IPS-18a (cell line): Measurements from ENCODE around the gene PCDHA7.
"Not testable (repeated sequence)": the region's sequence is repeated elsewhere in the genome, so short reads cannot be mapped to it uniquely, and the experiment has no call there.

Experiments used
- H3K27ac ChIP-seq: one replicate; pipeline ENCODE4 v1.5.1; 2013; ENCODE audit warnings: low read length
- H3K27me3 ChIP-seq: one replicate; pipeline ENCODE4 v1.6.1; 2013; ENCODE audit warnings: mild to moderate bottlenecking, low read length; ENCODE audit not compliant: control insufficient read depth, insufficient read depth
- H3K36me3 ChIP-seq: one replicate; pipeline ENCODE4 v1.6.1; 2013; ENCODE audit warnings: low read depth, low read length; ENCODE audit not compliant: control insufficient read depth
- H3K4me1 ChIP-seq: one replicate; pipeline ENCODE4 v1.6.1; 2013; ENCODE audit warnings: low read depth, low read length; ENCODE audit not compliant: control insufficient read depth
- H3K4me3 ChIP-seq: one replicate; pipeline ENCODE4 v1.5.1; 2013; ENCODE audit warnings: low read length
- H3K9ac ChIP-seq: one replicate; pipeline ENCODE4 v1.6.1; 2013; ENCODE audit warnings: mild to moderate bottlenecking, low read length, moderate library complexity
- H3K9me3 ChIP-seq: one replicate; pipeline ENCODE4 v1.6.1; 2013; ENCODE audit warnings: low read depth, low read length; ENCODE audit not compliant: control insufficient read depth

Gene PCDHA7

DNA sequence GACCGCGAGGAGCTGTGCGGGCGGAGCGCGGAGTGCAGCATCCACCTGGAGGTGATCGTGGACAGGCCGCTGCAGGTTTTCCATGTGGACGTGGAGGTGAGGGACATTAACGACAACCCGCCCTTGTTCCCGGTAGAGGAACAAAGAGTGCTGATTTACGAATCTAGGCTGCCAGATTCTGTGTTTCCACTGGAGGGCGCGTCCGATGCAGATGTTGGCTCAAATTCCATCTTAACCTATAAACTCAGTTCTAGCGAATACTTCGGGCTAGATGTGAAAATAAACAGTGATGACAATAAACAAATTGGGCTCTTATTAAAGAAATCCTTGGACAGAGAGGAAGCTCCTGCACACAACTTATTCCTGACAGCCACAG, 5.7 kb upstream of the PCDHA7 start:
- Histone ChIP-seq H3K9ac (no peak overlapping the region), H3K36me3 (no peaks in the 10 kb centered on the region), H3K4me1 (no peaks in the 10 kb centered on the region), H3K9me3 (no peaks in the 10 kb centered on the region), H3K27me3 (no peaks in the 10 kb centered on the region), H3K4me3 (no peak overlapping the region), H3K27ac (no peak overlapping the region)

DNA sequence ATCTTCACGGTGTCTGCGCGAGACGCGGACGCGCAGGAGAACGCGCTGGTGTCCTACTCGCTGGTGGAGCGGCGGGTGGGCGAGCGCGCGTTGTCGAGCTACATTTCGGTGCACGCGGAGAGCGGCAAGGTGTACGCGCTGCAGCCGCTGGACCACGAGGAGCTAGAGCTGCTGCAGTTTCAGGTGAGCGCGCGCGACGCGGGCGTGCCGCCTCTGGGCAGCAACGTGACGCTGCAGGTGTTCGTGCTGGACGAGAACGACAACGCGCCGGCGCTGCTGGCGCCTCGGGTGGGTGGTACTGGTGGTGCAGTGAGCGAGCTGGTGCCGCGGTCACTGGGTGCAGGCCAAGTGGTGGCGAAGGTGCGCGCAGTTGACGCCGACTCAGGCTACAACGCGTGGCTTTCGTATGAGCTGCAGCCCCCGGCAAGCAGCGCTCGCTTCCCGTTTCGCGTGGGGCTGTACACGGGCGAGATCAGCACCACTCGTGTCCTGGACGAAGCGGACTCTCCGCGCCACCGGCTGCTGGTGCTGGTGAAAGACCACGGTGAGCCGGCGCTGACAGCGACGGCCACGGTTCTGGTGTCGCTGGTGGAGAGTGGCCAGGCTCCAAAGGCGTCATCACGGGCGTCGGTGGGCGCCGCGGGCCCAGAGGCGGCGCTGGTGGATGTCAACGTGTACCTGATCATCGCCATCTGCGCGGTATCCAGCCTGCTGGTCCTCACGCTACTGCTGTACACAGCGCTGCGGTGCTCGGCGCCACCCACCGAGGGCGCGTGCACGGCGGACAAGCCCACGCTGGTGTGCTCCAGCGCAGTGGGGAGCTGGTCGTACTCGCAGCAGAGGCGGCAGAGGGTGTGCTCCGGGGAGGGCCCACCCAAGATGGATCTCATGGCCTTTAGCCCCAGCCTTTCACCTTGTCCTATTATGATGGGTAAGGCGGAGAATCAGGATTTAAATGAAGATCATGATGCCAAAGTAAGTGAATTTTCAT, 4.3 kb upstream of the PCDHA7 start:
- not testable (repeated sequence) for H3K9ac ChIP-seq, H3K4me3 ChIP-seq, H3K36me3 ChIP-seq, H3K27ac ChIP-seq, H3K9me3 ChIP-seq, H3K4me1 ChIP-seq, H3K27me3 ChIP-seq

DNA sequence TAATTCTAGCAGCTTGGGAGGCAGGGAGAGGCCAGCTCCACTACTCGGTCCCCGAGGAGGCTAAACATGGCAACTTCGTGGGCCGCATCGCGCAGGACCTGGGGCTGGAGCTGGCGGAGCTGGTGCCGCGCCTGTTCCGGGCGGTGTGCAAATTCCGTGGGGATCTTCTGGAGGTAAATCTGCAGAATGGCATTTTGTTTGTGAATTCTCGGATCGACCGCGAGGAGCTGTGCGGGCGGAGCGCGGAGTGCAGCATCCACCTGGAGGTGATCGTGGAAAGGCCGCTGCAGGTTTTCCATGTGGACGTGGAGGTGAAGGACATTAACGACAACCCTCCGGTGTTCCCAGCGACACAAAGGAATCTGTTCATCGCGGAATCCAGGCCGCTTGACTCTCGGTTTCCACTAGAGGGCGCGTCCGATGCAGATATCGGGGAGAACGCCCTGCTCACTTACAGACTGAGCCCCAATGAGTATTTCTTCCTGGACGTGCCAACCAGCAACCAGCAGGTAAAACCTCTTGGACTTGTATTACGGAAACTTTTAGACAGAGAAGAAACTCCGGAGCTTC, 455 bp downstream of the PCDHA7 start:
- not testable (repeated sequence) for H3K9ac ChIP-seq, H3K27me3 ChIP-seq, H3K27ac ChIP-seq, H3K9me3 ChIP-seq, H3K36me3 ChIP-seq, H3K4me3 ChIP-seq, H3K4me1 ChIP-seq

DNA sequence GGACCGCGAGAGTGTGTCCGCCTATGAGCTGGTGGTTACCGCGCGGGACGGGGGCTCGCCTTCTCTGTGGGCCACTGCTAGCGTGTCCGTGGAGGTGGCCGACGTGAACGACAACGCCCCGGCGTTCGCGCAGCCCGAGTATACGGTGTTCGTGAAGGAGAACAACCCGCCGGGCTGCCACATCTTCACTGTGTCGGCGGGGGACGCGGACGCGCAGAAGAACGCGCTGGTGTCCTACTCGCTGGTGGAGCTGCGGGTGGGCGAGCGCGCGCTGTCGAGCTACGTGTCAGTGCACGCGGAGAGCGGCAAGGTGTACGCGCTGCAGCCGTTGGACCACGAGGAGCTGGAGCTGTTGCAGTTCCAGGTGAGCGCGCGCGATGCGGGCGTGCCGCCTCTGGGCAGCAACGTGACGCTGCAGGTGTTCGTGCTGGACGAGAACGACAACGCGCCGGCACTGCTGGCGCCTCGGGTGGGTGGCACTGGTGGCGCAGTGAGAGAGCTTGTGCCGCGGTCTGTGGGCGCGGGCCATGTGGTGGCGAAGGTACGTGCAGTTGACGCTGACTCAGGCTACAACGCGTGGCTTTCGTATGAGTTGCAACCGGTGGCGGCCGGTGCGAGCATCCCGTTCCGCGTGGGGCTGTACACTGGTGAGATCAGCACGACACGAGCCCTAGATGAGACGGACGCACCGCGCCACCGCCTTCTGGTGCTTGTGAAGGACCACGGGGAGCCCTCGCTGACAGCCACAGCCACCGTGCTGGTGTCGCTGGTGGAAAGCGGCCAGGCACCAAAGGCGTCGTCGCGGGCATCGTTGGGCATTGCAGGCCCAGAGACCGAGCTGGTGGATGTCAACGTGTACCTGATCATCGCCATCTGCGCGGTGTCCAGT, 1.8 kb downstream of the PCDHA7 start:
- no peaks in the 10 kb centered on the region for H3K27me3 ChIP-seq
- no peaks in the 10 kb centered on the region for H3K36me3 ChIP-seq
- H3K9me3 ChIP-seq, result peaks cover 6% of the 10 kb centered on the region
- H3K4me3 ChIP-seq, result no peak overlapping the region
- no peak overlapping the region for H3K27ac ChIP-seq
- H3K4me1 ChIP-seq, result no peaks in the 10 kb centered on the region
- H3K9ac ChIP-seq, result no peak overlapping the region

DNA sequence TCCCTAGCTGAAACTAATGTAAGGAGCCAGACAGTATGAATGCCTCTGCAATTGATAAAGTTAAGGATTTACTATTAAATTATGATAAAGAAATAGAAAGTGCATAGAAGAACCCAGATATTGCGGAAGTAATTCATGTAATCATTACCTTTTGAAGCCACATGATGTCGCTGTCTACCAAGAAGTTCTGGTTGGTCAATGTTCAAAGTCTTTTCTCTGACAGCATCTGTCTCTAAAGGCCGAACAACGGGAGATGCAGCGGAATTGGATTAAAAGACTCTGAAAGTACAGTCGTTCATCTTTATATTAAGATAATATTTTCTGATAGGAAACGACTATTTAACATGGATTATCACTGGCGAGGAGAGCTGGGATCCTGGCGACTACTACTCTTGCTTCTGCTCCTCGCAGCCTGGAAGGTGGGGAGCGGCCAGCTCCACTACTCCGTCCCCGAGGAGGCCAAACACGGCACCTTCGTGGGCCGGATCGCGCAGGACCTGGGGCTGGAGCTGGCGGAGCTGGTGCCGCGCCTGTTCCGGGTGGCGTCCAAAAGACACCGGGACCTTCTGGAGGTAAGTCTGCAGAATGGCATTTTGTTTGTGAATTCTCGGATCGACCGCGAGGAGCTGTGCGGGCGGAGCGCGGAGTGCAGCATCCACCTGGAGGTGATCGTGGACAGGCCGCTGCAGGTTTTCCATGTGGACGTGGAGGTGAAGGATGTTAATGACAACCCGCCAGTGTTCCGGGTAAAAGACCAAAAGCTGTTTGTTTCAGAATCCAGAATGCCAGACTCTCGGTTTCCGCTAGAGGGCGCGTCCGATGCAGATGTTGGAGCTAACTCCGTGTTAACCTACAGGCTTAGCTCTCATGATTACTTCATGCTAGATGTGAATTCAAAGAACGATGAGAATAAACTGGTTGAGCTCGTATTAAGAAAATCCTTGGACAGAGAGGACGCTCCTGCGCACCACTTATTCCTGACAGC, 7.2 kb downstream of the PCDHA7 start, which contains the start of gene PCDHA8:
PCDHA8 (plus strand) TSS at position 210 of the 985 bp plus-strand sequence; CDS start at position 345, 135 bp downstream.
- H3K9ac ChIP-seq, result no peak within 1 kb of the TSS
- no peak within 1 kb of the TSS for H3K27ac ChIP-seq
- no peaks in the 10 kb centered on the region for H3K36me3 ChIP-seq
- no peaks in the 10 kb centered on the region for H3K27me3 ChIP-seq
- H3K4me1 ChIP-seq, result no peaks in the 10 kb centered on the region
- H3K9me3 ChIP-seq, result no peaks in the 10 kb centered on the region
- H3K4me3 ChIP-seq, result peak within 1 kb of the TSS; percentile 37

DNA sequence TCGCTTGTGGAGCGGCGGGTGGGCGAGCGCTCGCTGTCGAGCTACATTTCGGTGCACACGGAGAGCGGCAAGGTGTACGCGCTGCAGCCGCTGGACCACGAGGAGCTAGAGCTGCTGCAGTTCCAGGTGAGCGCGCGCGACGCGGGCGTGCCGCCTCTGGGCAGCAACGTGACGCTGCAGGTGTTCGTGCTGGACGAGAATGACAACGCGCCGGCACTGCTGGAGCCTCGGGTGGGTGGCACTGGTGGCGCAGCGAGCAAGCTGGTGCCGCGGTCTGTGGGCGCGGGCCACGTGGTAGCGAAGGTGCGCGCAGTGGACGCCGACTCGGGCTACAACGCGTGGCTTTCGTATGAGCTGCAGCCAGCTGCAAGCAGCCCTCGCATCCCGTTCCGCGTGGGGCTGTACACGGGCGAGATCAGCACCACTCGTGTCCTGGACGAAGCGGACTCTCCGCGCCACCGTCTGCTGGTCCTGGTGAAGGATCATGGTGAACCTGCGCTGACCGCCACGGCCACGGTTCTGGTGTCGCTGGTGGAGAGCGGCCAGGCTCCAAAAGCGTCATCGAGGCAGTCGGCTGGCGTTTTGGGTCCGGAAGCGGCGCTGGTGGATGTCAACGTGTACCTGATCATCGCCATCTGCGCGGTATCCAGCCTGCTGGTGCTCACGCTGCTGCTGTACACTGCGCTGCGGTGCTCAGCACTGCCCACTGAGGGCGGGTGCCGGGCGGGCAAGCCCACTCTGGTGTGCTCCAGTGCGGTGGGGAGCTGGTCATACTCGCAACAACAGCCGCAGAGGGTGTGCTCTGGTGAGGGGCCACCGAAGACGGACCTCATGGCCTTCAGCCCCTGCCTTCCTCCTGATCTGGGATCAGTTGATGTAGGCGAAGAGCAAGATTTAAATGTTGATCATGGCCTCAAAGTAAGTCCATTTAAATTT, 9.0 kb downstream of the PCDHA7 start:
- Histone ChIP-seq H3K27me3 (no peaks in the 10 kb centered on the region), H3K36me3 (no peaks in the 10 kb centered on the region), H3K27ac (no peak overlapping the region), H3K9me3 (no peaks in the 10 kb centered on the region), H3K4me1 (no peaks in the 10 kb centered on the region), H3K4me3 (no peak overlapping the region), H3K9ac (no peak overlapping the region)

DNA sequence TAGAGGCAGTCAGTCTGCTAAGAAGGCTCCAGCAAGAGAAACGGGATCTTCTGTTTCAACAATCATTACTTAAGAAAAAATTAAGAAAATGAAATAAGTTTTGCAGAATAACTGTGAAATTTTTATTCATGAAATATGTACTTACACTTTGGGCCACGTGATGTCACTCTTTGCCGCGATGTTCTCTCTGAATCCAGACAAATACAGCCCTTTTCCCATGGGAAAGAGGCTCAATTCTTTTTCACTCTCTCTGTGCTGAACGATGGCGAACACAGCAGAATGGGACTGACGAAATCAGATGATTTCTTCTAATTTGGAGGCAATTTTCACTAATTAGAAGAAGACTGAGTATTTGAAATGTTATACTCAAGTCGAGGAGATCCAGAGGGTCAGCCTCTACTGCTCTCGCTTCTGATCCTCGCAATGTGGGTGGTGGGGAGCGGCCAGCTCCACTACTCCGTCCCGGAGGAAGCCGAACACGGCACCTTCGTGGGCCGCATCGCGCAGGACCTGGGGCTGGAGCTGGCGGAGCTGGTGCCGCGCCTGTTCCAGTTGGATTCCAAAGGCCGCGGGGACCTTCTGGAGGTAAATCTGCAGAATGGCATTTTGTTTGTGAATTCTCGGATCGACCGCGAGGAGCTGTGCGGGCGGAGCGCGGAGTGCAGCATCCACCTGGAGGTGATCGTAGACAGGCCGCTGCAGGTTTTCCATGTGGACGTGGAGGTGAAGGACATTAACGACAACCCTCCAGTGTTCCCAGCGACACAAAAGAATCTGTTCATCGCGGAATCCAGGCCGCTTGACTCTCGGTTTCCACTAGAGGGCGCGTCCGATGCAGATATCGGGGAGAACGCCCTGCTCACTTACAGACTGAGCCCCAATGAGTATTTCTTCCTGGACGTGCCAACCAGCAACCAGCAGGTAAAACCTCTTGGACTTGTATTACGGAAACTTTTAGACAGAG, 14.4 kb downstream of the PCDHA7 start, which contains the start of gene PCDHA9:
PCDHA9 (plus strand) TSS at position 244 of the 964 bp plus-strand sequence; CDS start at position 358, 114 bp downstream.
- H3K4me1 ChIP-seq, H3K4me3 ChIP-seq, H3K36me3 ChIP-seq, H3K9ac ChIP-seq, H3K9me3 ChIP-seq, H3K27me3 ChIP-seq, H3K27ac ChIP-seq: not testable (repeated sequence)

DNA sequence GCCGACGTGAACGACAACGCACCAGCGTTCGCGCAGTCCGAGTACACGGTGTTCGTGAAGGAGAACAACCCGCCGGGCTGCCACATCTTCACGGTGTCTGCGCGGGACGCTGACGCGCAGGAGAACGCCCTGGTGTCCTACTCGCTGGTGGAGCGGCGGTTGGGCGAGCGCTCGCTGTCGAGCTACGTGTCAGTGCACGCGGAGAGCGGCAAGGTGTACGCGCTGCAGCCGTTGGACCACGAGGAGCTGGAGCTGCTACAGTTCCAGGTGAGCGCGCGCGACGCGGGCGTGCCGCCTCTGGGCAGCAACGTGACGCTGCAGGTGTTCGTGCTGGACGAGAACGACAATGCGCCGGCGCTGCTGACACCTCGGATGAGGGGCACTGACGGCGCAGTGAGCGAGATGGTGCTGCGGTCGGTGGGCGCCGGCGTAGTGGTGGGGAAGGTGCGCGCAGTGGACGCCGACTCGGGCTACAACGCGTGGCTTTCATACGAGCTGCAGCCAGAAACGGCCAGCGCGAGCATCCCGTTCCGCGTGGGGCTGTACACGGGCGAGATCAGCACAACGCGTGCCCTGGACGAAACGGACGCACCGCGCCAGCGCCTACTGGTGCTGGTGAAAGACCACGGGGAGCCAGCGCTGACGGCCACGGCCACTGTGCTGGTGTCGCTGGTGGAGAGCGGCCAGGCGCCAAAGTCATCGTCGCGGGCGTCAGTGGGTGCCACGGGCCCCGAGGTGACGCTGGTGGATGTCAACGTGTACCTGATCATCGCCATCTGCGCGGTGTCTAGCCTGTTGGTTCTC, 16.0 kb downstream of the PCDHA7 start:
- not testable (repeated sequence) for H3K36me3 ChIP-seq, H3K4me1 ChIP-seq, H3K9me3 ChIP-seq, H3K27ac ChIP-seq, H3K9ac ChIP-seq, H3K27me3 ChIP-seq, H3K4me3 ChIP-seq
